Measurements from ENCODE around the gene DNPH1.

DNPH1 gene

GRCh38 chr6:43202451-43202850 lies 26.8 kb downstream of the DNPH1 start:
- peaks cover 4% of the 10 kb centered on the region for H3K4me1 Mint-ChIP-seq
- H3K27me3 Mint-ChIP-seq = no peaks in the 10 kb centered on the region
- peak; percentile 9 for DNase-seq
- CTCF ChIA-PET = no interaction called here
- no peak overlapping the region for H3K4me3 Mint-ChIP-seq
- H3K9me3 Mint-ChIP-seq = no peaks in the 10 kb centered on the region
- no peak overlapping the region for H3K27ac Mint-ChIP-seq
- H3K36me3 Mint-ChIP-seq = peaks cover 33% of the 10 kb centered on the region

GRCh38 chr6:43200541-43200940 lies 28.7 kb downstream of the DNPH1 start:
- no peak overlapping the region for H3K27ac Mint-ChIP-seq
- peaks cover 33% of the 10 kb centered on the region for H3K36me3 Mint-ChIP-seq

GRCh38 chr6:43199912-43200311 lies 29.4 kb downstream of the DNPH1 start:
- DNase-seq = peak; percentile 6
- H3K4me3 Mint-ChIP-seq = no peak overlapping the region
- H3K27me3 Mint-ChIP-seq = no peaks in the 10 kb centered on the region
- H3K4me1 Mint-ChIP-seq = peaks cover 4% of the 10 kb centered on the region
- H3K27ac Mint-ChIP-seq = peak overlapping the region; percentile 12
- CTCF ChIA-PET = no interaction called here
- H3K9me3 Mint-ChIP-seq = no peaks in the 10 kb centered on the region
- peaks cover 37% of the 10 kb centered on the region for H3K36me3 Mint-ChIP-seq

More at GRCh38 chr6:43200541-43200940, 28.7 kb downstream of the DNPH1 start:
- Mint-ChIP-seq H3K27me3 (no peaks in the 10 kb centered on the region), H3K9me3 (no peaks in the 10 kb centered on the region), H3K4me3 (no peak overlapping the region), H3K4me1 (peaks cover 4% of the 10 kb centered on the region)
- peak; percentile 13 for DNase-seq
- CTCF ChIA-PET = interaction anchor here (0.7 to 1.2 kb wide), 3 partner anchors 8 to 24 kb away, joined by 3 to 5 read pairs (median 3); no protein-coding TSS in a partner anchor

GRCh38 chr6:43196337-43196736 lies 32.9 kb downstream of the DNPH1 start:
- CTCF ChIA-PET = no interaction called here
- DNase-seq = peak; percentile 7
- Mint-ChIP-seq H3K27ac (no peak overlapping the region), H3K4me3 (no peak overlapping the region), H3K27me3 (no peaks in the 10 kb centered on the region), H3K4me1 (peaks cover 4% of the 10 kb centered on the region), H3K9me3 (no peaks in the 10 kb centered on the region), H3K36me3 (peaks cover 46% of the 10 kb centered on the region)

GRCh38 chr6:43193929-43194328 lies 35.4 kb downstream of the DNPH1 start:
- CTCF ChIA-PET = no interaction called here
- Mint-ChIP-seq H3K27me3 (no peaks in the 10 kb centered on the region), H3K9me3 (no peaks in the 10 kb centered on the region), H3K36me3 (peaks cover 36% of the 10 kb centered on the region), H3K4me1 (peaks cover 3% of the 10 kb centered on the region), H3K4me3 (no peak overlapping the region), H3K27ac (no peak overlapping the region)
- DNase-seq = peak; percentile 18

- Mint-ChIP-seq H3K4me3 (no peak overlapping the region), H3K36me3 (peaks cover 42% of the 10 kb centered on the region), H3K9me3 (no peaks in the 10 kb centered on the region), H3K4me1 (peaks cover 3% of the 10 kb centered on the region), H3K27ac (no peak overlapping the region), H3K27me3 (no peaks in the 10 kb centered on the region)
- DNase-seq = peak; percentile 10
- CTCF ChIA-PET = interaction anchor here (0.6 kb wide), 1 partner anchor 130 kb away, joined by 3 read pairs; no protein-coding TSS in a partner anchor
Measured at GRCh38 chr6:43192911-43193310, 36.4 kb downstream of the DNPH1 start.

- H3K27ac Mint-ChIP-seq = no peak overlapping the region
- CTCF ChIA-PET = no interaction called here
- DNase-seq = no peak
- no peaks in the 10 kb centered on the region for H3K27me3 Mint-ChIP-seq
- no peaks in the 10 kb centered on the region for H3K9me3 Mint-ChIP-seq
- H3K4me3 Mint-ChIP-seq = no peak overlapping the region
- peaks cover 19% of the 10 kb centered on the region for H3K4me1 Mint-ChIP-seq
- H3K36me3 Mint-ChIP-seq = peaks cover 42% of the 10 kb centered on the region
Measured at GRCh38 chr6:43189776-43190304, 39.4 kb downstream of the DNPH1 start.

- peaks cover 35% of the 10 kb centered on the region for H3K36me3 Mint-ChIP-seq
- H3K4me3 Mint-ChIP-seq = no peak overlapping the region
- no peaks in the 10 kb centered on the region for H3K9me3 Mint-ChIP-seq
- no peak for DNase-seq
- H3K27ac Mint-ChIP-seq = no peak overlapping the region
- H3K27me3 Mint-ChIP-seq = no peaks in the 10 kb centered on the region
- CTCF ChIA-PET = no interaction called here
- peaks cover 32% of the 10 kb centered on the region for H3K4me1 Mint-ChIP-seq
Measured at GRCh38 chr6:43188426-43188825, 40.9 kb downstream of the DNPH1 start.

- no peak overlapping the region for H3K4me3 Mint-ChIP-seq
- CTCF ChIA-PET = no interaction called here
- no peaks in the 10 kb centered on the region for H3K9me3 Mint-ChIP-seq
- peaks cover 38% of the 10 kb centered on the region for H3K4me1 Mint-ChIP-seq
- no peaks in the 10 kb centered on the region for H3K27me3 Mint-ChIP-seq
- peaks cover 30% of the 10 kb centered on the region for H3K36me3 Mint-ChIP-seq
- DNase-seq = no peak
- H3K27ac Mint-ChIP-seq = no peak overlapping the region
Measured at GRCh38 chr6:43187821-43188220, 41.5 kb downstream of the DNPH1 start.

- CTCF ChIA-PET = interaction anchor here (0.7 kb wide), 1 partner anchor 320 kb away, joined by 3 read pairs; no protein-coding TSS in a partner anchor
- H3K36me3 Mint-ChIP-seq = peaks cover 29% of the 10 kb centered on the region
- DNase-seq = no peak
- no peak overlapping the region for H3K27ac Mint-ChIP-seq
- no peaks in the 10 kb centered on the region for H3K27me3 Mint-ChIP-seq
- H3K4me3 Mint-ChIP-seq = no peak overlapping the region
- H3K4me1 Mint-ChIP-seq = peaks cover 45% of the 10 kb centered on the region
- no peaks in the 10 kb centered on the region for H3K9me3 Mint-ChIP-seq
Measured at GRCh38 chr6:43186706-43187105, 42.6 kb downstream of the DNPH1 start.

- no peaks in the 10 kb centered on the region for H3K27me3 Mint-ChIP-seq
- CTCF ChIA-PET = no interaction called here
- H3K4me3 Mint-ChIP-seq = no peak overlapping the region
- H3K36me3 Mint-ChIP-seq = peaks cover 30% of the 10 kb centered on the region
- no peaks in the 10 kb centered on the region for H3K9me3 Mint-ChIP-seq
- H3K27ac Mint-ChIP-seq = peak overlapping the region; percentile 69
- peak; percentile 16 for DNase-seq
- peaks cover 51% of the 10 kb centered on the region for H3K4me1 Mint-ChIP-seq
Measured at GRCh38 chr6:43186019-43186418, 43.3 kb downstream of the DNPH1 start.

- H3K4me1 Mint-ChIP-seq = peaks cover 51% of the 10 kb centered on the region
- peak; percentile 52 for DNase-seq
- no peaks in the 10 kb centered on the region for H3K27me3 Mint-ChIP-seq
- peak overlapping the region; percentile 0 for H3K4me3 Mint-ChIP-seq
- CTCF ChIA-PET = no interaction called here
- peaks cover 31% of the 10 kb centered on the region for H3K36me3 Mint-ChIP-seq
- H3K9me3 Mint-ChIP-seq = no peaks in the 10 kb centered on the region
- H3K27ac Mint-ChIP-seq = peak overlapping the region; percentile 69
Measured at GRCh38 chr6:43185391-43185985, 43.8 kb downstream of the DNPH1 start.

GRCh38 chr6:43184268-43184985 lies 44.9 kb downstream of the DNPH1 start:
- CTCF ChIA-PET = no interaction called here
- H3K27ac Mint-ChIP-seq = no peak overlapping the region
- no peaks in the 10 kb centered on the region for H3K9me3 Mint-ChIP-seq
- DNase-seq = peak; percentile 18
- H3K36me3 Mint-ChIP-seq = peaks cover 31% of the 10 kb centered on the region
- H3K4me3 Mint-ChIP-seq = peak overlapping the region; percentile 0
- H3K27me3 Mint-ChIP-seq = no peaks in the 10 kb centered on the region
- H3K4me1 Mint-ChIP-seq = peaks cover 51% of the 10 kb centered on the region

- H3K27me3 Mint-ChIP-seq = no peaks in the 10 kb centered on the region
- peak; percentile 14 for DNase-seq
- peaks cover 38% of the 10 kb centered on the region for H3K36me3 Mint-ChIP-seq
- H3K4me3 Mint-ChIP-seq = peak overlapping the region; percentile 97
- H3K9me3 Mint-ChIP-seq = no peaks in the 10 kb centered on the region
- H3K27ac Mint-ChIP-seq = no peak overlapping the region
- peaks cover 51% of the 10 kb centered on the region for H3K4me1 Mint-ChIP-seq
- CTCF ChIA-PET = interaction anchor here (0.7 kb wide), 1 partner anchor 17 kb away, joined by 3 read pairs; no protein-coding TSS in a partner anchor
Measured at GRCh38 chr6:43183441-43183840, 45.8 kb downstream of the DNPH1 start.
